Inferior parietal cortex (tissue), 1 donor: Measurements from ENCODE around the gene RIMKLB.
A peak's percentile ranks its signal among the peaks of the same experiment; 100 is the strongest.

Source experiments
- DNase-seq: peaks from one replicate; pipeline ENCODE4 v3.0.0-alpha.2; 2016; ENCODE audit errors: extremely low spot score

RIMKLB gene

GRCh38 chr12:8697476-8698131 lies at the start of gene RIMKLB:
TSS of gene RIMKLB (plus strand) at chr12:8697991. CDS start at chr12:8713867, 15,876 bp downstream.
- DNase-seq, result peak; percentile 62

- no peak for DNase-seq
Measured at GRCh38 chr12:8648576-8649205, 49.1 kb upstream of the RIMKLB start.

GRCh38 chr12:8655421-8655820 lies 42.4 kb upstream of the RIMKLB start:
- DNase-seq, result no peak

GRCh38 chr12:8658346-8658745 lies 39.4 kb upstream of the RIMKLB start:
- DNase-seq, result no peak

- DNase-seq, result no peak
Measured at GRCh38 chr12:8661016-8661415, 36.8 kb upstream of the RIMKLB start.

- no peak for DNase-seq
Measured at GRCh38 chr12:8661751-8662150, 36.0 kb upstream of the RIMKLB start.

- no peak for DNase-seq
Measured at GRCh38 chr12:8662593-8662992, 35.2 kb upstream of the RIMKLB start, which contains the start of gene MFAP5. TSS of gene MFAP5 (minus strand) at chr12:8662826. CDS start at chr12:8662104, 722 bp downstream.

GRCh38 chr12:8664228-8664913 lies 33.4 kb upstream of the RIMKLB start:
- no peak for DNase-seq

GRCh38 chr12:8665759-8666158 lies 32.0 kb upstream of the RIMKLB start:
- DNase-seq, result no peak

- DNase-seq, result no peak
Measured at GRCh38 chr12:8667270-8667669, 30.5 kb upstream of the RIMKLB start.

- no peak for DNase-seq
Measured at GRCh38 chr12:8668441-8668840, 29.4 kb upstream of the RIMKLB start.

GRCh38 chr12:8672381-8672780 lies 25.4 kb upstream of the RIMKLB start:
- no peak for DNase-seq

GRCh38 chr12:8675591-8676036 lies 22.2 kb upstream of the RIMKLB start:
- DNase-seq, result no peak

GRCh38 chr12:8676651-8677050 lies 21.1 kb upstream of the RIMKLB start:
- no peak for DNase-seq

- no peak for DNase-seq
Measured at GRCh38 chr12:8677362-8677761, 20.4 kb upstream of the RIMKLB start.

- DNase-seq, result no peak
Measured at GRCh38 chr12:8678661-8679111, 19.1 kb upstream of the RIMKLB start.

- DNase-seq, result no peak
Measured at GRCh38 chr12:8680533-8680932, 17.3 kb upstream of the RIMKLB start.

- no peak for DNase-seq
Measured at GRCh38 chr12:8681129-8681884, 16.5 kb upstream of the RIMKLB start.

GRCh38 chr12:8685051-8685450 lies 12.7 kb upstream of the RIMKLB start:
- no peak for DNase-seq

GRCh38 chr12:8687846-8688601 lies 9.8 kb upstream of the RIMKLB start:
- DNase-seq, result peak; percentile 39

- DNase-seq, result no peak
Measured at GRCh38 chr12:8689681-8690080, 8.1 kb upstream of the RIMKLB start.
